Measurements from ENCODE around the gene RAI1.

RAI1 gene

DNA sequence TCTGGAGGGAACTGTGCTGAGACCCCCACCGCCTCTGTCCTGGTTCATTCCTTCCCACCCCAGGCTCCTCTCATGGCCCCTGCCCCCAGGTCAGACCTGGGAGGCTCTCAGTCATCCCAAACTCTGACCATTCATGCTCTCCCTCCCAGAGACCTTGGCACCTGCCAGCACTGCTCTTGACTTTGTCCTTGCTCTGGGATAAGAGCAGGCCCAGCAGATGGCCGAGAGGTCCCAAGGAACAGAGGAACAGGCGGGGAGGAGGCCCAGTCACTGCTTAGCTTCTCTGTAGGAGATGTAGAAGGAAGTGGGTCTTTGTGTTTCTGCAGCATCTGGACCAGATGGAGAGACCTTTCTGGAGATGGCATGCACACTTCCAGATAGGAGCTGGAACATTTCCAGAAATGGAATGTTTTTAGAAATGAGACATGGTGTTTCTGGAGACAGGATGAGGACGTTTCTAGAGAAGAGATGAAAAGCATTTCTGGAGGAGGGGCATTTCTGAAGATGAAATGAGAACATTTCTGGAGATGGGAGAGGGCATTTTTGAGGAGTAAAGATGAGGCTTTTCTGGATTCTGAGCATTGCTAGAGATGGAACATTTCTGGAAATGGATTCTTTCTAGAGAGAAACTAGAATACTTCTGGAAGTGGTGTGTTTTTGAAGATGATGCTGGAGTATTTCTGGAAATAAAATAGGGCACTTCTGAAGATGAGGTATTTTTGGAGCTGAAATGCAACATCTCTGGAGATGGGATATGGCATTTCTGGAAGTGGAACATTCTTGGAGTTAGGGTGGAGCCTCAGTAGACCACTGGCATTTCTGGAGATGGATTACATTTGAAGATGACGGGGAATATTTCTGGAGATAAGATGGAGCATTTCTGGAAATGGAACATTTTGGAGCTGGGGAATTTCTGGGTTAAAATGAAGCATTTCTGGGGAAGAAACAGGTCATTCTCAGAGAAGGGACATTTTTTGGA, 55.2 kb downstream of the RAI1 start:
- no peak for DNase-seq

DNA sequence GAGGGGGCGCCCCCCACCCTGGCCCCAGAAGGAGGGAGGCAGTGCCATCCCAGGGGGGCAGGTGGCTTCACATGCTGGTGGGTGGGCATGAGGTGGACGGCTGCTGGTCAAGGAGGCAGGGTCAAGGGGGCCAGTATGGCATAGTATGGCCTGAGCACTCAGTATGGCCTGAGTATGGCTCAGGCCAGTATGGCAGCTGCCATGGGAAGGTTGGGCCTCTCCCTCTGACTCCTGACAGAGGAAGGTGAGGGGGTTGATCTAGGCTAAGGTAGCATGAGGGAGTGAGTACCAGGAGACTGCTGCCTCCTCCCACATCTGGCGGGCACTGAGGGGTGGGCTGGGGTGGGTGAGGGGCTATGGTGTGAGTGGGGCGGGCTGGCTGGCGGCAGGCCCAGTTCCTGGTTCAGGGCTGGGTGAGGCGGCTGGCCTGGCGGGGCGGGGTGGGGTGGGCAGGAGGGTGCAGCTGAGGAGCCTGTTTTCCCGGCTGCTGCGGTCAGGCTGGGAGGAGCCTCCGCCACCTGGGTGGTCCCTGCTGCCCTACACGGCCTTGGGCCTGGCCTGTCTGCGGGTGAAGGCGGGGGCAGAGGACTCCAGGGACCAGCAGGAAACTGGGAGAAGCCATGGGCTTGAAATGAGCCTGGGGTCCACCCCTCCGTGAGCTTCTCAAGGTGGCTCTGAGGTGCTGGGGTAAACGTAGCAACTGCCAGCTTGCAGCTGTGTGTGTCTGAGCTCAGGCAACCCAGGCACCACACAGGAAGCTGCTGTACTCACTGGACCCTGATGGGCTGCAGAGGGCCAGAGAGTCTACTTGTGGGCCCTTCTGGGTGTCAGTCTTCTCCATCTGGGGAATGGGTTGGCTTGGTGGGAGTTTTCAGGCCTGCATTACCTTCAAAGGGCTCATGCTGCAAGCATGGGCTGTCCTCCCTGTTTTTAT, 57.0 kb downstream of the RAI1 start:
- DNase-seq, result no peak

DNA sequence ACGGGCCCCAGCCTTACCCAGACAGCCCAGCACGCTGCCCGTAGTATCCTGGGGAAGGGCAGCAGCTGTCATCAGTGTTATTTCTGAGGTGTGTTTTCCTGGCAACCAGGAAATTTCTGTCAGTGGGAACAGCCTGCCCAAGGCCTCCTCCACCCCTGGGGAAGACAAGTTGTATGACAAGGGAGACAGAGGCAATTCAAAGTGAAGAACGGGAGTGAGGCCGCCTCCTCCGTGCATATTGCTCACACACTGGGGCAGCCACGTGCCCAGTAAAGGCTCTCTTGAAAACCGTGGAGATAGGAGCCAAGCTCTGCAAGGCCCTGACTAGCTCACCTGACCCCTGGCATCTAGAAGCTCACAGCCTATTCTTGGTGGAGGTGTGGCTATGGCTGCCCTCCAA, 57.6 kb downstream of the RAI1 start:
- no peak for DNase-seq

DNA sequence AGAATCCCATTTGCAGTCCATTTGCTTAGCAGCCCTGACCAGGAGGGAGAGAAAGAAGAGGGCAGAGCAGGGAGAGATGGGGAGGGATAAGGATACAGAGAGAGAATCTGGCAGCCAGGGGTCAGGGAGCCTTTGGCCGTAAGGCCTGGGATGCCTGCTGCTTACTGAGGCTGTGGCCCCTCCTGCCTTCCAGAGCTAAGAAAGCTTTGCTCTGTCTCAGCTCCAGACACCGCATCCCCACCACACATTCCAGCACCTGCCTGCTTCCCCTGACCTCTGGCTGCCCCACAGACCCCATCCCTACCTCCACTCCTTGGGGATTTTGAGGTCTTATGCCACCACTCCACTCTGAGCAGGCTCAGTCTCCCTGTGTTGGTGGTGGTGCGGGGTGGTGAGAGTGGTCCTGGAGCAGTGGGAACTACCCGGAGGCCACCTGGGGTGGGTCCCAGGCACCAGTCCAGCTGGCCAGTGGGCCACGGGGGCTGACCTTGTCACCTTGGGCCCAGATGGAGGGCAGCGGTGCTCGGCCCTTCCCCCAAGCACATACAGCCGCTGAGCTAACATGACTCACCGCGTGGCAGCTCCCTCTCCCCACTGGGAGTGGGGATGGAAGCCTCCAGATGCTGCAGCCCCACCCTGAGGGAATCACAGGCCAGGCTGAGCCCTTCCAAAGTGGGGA, 58.3 kb downstream of the RAI1 start:
- DNase-seq, result no peak

DNA sequence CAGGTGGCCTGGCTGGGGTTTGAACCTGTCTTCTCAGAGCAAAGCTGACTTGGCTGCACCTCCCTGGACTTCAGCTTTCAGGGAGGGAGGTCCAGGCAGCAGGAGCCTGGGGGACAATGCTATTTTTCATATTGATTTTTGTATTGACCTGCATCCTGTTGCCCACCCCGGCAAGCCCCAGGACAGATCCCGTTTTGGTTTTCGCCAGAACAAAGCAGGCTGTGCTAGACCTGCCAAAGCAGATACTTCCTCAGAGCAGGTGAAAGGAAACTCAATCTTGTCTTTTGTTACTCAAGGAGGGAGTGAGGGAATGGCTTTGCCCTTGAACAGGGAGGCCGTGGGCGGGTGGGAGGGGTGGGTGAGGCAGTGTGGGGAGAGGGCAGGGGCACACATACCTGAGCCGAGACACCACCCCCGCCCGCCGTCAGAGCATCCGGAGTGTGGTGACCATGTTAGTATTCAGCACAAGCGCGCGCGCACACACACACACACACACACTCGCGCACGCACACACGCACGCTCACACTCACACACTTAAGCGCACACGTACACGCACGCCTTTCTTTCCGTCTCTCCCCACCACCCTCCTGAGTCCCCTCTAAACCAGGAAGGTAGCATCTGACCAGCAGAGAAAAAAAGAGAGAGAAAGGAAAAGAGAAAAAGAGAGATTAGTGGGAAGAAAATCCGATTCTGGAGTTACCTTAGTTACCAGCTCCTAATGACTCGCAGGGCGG, 59.5 kb downstream of the RAI1 start:
- DNase-seq, result no peak

DNA sequence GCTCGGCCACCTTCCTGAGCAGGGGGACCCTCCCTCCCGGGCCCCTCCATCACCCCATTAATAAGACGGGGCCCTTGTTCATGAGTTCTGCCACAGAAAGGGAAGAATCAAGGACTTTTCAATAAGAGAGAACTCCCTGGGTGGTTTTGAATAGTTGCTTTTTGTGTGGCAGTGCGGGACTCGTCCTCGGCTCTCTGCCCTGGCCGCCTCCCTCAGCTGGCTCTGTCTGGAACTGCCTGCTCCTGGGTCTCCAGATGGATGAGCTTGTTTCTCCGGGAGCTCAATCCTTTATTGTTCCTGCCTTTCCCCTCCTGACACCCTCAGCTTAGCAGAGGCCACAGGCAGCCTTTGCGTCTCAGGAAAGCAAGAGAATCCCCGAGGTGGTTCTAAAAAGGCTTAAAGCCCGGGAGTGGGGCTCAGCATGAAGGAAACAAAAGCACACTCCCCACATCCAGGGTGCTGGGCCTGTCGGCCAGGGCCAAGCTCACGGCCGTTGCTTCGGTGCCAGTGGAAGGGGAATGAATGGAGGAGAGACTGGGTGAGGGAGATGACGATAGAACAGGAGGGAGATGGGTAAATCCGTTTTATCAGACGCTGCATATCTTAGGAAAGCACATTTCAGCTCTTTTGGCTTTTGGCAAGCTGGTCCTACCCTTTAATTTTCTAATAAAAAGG, 60.2 kb downstream of the RAI1 start:
- no peak for DNase-seq

DNA sequence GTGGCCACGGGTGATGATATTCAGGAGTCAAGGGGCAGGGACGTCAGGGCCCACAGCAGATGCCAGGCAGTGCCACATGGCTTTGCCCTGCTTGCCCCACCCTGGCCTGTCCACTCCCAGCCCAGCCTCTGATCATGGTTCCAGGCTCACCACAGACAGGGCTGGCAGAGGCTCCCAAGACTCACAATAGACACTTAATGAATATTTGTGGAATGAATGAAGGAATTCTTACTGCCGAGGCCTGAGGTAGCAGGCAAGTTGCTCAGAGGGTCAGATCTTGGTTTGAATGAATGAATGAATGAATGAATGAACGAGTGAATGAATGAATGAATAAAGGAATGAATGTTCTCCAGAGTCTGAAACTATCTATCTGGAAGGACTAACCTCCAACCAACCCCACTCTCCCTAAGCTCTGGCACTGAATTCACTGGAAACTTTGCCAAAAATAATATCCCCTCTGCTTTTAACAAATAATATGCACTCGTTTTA, 60.9 kb downstream of the RAI1 start:
- DNase-seq, result no peak

DNA sequence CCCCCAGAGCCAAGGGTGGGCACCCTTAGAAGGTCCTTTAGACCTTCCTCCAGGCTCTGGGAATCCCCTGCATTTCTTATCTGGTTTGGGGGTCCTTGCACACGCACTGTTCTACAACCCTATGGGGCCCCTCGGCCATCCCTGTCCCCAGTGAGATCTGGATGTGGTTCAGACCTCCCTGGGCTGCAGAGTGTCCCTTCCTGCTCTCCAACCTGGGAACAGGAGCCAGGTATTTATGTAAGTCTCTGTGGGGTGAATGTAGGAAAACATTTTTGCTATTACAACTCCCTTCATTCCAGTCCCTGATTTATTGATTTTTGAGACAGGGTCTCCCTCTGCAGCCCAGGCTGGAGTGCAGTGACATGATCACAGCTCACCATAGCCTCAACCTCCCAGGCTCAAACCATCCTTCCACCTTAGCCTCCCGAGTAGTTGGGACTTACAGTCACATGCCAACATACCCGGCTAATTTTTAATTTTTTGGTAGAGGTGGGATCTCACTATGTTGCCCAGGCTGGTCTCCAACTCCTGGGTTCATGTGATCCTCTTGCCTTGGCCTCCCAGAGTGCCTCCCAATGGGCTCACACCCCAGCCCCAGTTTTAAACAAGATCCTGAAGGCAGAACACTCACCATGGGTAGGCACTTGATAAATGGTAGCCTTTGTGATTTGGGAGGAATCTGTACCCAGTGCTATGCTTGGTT, 61.6 kb downstream of the RAI1 start:
- no peak for DNase-seq

DNA sequence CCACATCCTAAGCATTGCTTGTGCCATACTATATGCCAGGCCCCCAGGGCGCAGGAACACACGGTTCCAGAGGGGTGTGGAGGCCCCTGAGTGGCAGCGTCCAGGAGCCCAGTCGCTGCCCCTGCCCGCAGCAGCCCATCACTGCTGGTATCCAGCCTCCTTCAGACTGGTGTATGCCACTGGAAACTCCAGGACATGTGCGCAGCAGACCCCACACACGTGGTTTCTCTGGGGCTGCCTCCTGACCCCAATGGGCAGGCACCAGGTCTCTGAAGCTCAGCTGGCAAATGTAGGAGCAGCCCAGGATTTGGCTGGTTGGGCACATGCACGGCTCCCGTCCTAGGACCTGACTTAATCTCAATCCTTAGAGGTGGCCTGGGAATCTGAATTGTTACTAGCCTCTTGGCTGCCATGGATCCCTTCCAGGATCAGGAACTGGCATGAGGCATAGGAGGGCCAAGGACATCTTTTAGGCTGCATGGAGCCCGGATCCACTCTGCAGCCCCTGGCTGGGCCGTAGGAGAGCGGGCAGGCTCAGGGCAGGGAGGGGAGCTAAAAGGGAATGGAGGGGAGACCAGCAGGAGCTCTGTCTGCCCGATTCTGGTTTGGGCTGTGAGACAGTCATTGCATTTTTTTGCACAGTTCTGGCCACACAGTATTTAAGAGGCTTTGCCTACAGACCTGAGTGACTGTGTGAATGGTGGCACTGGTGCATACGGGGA, 62.3 kb downstream of the RAI1 start:
- no peak for DNase-seq

DNA sequence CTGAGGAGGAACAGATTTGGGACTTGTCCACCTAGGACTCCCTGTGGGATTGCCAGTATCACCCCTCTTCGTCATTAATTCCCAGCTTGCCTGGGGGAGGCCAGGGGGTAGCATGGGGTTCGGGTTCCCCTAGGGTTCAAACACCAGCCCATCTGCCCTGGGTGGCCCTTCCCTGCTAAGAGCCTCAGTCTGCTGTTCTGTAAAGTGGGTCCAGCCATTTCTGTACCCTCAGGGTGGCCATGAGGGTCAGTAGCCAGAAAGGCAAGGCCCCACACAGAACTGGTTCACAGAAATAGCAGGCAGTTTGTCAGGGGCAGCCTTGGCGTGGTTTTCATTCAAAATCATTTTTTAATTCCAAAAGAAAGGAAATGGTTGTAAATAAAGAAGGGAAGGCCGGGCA, 62.9 kb downstream of the RAI1 start:
- DNase-seq, result no peak

DNA sequence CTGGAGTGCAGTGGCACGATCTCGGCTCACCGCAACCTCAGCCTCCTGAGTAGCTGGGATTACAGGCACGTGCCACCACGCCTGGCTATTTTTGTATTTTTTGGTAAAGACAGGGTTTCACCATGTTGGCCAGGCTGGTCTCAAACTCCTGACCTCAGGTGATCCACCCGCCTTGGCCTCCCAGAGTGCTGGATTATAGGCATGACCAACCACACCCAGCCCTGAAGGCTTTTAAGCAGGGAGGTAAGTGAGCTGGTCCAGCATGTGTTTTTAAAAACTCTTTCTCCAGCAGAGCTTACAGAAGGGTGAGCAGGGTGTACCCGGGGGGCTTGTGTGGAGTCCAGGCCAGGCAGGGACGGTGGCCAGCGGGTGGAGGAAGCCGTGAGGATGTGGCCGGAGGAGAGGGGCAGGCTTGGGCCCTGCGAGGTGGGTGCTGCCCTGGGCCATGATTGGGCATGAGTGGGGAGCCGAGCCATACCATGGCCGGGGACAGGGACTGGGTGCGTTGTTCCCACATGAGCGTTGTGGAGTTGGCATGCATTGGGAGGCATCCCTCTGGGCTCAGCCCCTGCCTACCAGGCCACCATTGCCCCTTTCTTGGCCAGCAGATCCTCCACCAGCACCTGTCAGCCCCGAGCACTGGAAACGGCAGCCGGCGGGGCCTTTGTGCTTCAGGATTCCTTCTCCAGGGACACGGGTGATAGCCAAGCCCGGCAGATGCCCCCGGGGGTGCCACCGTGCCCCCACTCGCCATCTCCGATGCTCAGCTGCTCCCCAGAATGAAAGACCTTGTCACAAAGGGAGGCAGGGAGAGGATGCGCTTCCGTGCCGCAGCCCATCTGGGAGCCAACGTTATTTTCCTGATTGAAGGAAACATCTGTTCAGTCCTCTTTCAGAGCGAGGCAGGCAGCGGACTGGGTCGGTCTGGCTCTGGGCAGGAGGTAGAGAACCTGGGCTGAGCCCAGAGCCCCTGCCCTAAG, 64.5 kb downstream of the RAI1 start:
- no peak for DNase-seq

DNA sequence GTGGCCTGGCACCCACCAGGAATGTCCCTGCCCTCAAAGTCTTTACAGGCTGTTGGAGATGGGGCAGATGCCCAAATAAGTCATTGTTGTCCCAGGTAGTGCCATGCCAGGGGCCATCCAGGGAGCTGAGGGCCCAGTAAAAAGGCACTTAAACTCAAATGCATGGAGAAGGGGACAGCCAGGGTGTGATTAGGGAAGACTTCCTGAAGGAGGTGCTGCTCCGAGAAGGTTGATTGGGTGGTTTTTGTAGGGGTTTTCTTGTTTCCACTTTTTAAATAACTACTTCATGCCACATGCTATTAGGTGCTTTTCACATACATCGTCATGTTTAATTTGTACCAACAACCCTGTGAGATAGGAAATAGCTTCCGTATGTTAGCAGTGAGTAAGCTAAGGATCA, 66.9 kb downstream of the RAI1 start:
- DNase-seq, result no peak

DNA sequence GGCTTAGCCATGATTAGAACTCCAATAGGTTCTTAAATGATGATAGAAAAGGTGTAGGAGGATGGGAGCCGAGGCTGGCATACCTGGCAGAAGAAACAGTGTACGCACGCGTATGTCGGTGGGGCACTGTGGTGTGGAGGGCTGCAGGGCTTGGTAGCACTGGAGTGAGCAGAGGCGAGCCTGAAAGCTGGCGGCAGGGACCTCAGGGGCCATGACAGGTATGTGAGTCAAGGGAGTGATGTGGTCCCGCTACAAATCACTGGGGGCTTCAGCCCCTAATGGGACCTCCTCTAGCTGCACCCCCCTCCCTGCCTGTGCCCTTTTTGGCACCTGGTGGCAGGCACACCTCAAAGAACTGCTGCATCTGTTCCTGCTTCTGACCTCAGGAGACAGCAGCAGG, 67.3 kb downstream of the RAI1 start:
- no peak for DNase-seq

DNA sequence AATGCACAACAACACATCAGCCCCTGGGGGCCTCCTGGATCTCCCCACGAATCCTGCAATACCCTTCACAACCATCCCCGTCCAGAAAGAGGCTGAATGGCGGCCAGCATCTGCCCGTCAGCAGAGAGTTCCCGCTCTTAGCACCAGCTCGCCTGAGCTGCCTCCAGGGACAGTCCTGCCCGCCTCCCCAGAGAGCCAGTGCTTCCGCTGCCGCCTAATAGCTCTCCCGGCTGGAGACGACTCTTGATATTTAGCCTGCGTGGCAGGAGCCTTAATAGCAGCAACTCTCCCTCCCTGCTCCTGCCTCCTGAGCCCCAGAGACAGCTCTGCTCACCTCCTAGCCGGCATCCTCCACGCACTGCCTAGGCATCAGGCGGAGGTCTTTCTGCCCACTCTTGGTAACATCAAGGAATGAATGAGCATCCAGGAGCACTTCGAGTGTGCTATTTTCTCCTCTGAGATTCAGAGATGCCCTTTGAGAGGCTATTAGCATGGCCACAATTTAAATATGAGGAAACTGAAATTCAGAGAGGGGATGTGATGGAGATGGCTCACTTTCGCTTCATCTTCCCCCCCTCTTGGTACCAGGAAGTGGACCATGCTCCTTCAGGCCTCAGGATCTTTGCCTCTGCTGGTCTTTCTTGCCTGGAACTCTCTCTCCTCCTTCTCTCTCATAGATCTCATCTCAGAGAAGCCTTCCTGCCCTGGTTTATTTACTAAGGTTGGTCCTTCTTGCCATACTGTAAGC, 67.9 kb downstream of the RAI1 start:
- DNase-seq, result no peak

DNA sequence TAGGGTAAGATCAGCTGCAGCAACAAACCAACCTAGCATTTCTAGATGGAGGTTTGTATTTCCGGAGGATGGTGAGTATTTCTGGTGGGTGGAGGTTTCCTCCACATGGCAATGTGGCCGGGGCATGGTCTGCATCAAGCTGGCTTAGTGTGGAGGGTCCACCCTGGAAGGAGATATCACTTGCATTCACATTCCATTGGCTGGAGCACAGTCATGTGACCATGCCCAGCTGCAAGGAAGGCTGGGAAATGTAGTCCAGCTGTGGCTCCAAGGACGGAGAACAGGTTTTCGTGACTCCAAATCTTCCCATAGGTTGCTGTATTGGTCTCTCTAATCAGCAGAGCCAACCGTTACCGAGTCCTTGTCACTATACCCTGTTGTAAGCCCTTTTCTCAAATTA, 68.7 kb downstream of the RAI1 start:
- no peak for DNase-seq

DNA sequence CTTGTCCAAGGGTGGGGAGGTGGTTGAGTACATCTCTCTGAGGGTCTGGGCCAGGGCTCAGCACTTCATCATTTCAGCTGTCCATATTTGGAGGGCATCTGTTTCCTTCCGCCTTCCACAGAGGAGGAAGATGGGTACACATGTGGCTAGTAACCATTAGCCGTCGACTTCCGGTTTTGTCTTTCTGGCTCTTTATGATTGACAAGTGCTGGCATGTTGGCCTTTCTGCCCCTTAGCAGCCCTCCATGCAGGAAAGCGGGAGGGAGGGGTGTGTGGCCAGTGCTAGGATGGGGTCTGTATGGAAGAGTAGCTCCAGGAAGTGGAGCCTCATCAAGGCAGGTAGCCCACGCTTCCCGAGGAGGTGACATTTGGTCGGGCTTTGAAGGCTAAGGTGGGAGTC, 69.6 kb downstream of the RAI1 start:
- DNase-seq, result no peak

DNA sequence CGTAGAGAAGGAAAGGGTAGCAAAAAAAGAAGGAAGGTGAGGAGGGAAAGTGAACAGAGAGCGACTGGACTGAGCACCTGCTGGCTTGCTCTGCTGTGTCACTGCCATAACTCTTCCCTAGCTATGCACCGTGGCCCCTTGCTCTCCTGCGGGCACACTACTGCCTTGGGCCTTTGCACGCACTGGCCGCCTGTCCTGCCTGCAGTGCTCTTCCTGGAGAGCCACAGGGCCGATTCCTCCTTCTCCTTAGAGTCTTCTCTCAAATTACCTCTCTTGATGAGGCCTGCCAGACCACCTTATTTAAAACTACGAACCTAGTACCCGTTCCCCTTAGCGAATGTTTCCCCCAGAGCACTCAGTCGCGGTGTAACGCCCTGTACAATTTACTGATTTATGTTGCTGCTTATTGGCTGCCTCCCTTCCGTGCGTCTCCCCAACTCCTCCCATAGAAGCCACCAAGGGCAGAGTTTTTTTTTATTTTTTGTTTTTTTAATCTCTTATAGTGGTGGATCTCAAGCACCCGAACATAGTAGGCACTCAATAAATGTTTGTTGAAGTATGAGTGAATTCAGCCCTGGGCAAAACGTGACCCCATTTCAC, 70.3 kb downstream of the RAI1 start:
- DNase-seq, result no peak

All from NCI-H446 treated with DMSO at 0.1 percent for 48 hours (cell line).